ENCODE results near the gene LPA.
A peak's percentile ranks its signal among the peaks of the same experiment; 100 is the strongest.
"Not testable (repeated sequence)": the region's sequence is repeated elsewhere in the genome, so short reads cannot be mapped to it uniquely, and the experiment has no call there.

Gene LPA

DNA sequence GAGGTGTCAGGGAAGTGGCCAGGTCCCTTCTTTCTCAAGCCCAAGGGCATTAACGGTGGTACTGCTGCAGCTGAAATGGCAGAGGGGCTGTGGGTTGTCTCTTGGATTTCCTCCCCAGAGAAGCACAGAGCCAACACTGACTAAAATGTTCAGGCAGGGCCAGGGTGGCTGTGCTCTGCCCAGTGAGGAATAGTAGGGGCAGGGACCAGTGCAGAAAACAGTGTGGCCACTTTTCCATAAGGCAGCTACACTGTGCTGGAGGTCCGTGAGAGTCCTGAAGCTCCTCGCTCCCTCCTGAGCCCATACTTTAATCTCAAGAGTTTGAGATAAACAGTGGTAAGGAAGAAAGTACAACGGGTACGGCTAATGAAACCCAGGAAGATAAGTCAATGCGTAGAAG lies 4.5 kb downstream of the LPA start:
- no peak for DNase-seq

DNA sequence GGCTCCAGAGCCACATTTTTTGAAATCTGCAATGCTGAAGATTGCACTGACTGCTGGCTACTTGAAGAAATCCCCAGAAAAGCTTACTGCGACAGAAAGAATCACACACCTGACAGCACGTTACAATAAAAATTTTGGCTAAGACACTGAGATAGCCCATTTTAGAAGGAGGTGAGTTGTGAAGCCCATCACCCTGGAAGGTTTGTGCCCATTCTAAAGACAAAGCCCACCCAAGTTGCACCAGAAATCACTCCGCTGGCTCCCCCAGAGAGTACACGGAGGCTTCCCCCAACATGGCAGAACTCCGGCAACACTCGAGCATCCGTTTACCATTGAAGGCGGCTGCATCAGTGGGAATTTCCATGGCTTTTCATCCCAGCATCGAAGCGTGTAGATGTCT lies 29.4 kb downstream of the LPA start:
- DNase-seq = no peak

DNA sequence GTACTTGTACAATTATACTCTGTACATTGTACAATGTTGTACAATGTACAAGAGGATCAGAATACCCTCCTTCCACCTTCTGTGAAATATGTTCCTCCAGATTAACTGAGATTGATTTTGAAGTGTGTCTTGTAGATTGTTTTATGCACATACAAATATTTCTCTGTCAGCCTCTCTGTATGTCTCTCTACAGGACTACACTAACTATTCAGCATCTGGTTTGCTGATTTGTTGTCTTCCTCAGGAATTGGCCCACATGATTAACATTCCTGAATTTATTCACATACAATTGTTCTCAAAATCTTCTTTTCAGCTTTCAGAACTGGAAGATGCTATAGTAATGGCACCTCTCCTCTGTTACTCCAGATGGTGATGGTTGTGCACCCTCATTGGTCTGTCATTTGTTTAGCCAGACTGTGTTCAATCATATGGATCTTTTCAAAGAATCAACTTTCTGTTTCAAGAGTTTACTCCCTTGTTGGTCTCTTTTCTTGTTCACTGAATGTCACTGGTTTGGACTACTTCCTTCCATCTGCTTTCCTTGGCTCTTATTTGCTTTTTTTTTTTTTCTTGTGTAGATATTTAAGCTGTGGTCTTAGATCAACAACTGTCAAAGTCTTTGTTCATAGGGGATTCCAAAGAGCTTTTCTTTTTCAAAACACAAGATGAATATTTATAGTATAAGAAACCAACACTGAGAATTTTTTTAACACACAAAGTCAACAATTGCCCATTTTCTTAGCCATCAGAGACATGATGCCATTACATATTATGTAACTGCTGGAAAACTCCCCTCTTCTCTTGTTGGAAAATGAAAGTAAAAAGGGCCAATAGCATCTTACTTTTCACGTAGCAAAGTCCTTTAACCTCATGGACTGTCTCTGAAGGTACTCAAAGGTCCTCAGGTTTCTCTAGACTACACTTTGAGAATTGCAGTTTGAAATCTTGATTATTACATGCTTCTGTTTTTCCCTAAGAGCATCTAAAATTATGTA lies 67.9 kb downstream of the LPA start:
- DNase-seq = no peak

DNA sequence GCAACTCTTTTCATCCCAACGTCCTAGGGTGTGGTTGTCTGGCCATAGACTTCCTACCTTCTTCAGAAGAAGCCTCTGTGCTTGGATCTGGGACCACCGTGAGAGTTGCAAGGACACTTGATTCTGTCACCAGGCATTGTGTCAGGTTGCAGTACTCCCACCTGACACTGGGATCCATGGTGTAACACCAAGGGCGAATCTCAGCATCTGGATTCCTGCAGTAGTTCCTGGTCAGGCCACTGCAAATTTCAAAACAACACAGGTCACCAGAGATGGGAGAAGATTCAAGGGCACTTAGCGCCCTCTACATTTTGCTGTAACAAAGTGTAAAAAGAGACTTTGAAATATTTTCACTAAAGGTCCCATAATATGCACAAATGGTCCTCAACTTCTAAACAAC lies 68.8 kb downstream of the LPA start:
- DNase-seq = not testable (repeated sequence)

GRCh38 chr6:160586374-160586773 lies 77.7 kb downstream of the LPA start:
- no peak for DNase-seq

DNA sequence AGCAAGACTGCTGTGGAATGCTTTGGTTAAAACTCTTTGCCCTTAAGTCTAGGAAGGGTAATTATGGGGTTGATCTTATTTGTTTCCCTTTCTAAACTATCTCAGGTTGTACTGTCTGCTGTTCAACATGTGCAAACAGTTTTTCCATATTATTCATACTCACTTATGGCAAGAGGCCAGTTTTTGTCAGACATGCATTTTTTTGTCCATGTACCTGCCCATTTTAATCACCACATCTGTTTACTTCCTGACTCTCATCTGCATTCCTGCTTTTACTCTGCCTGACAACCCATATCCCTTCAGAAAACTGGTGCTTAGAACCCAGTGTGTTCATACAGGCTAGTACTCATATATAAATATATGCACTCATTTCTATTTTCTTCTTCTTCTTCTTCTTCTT lies 80.3 kb downstream of the LPA start:
- no peak for DNase-seq

- DNase-seq = no peak
Observed at GRCh38 chr6:160581406-160581805, 82.7 kb downstream of the LPA start.

GRCh38 chr6:160578515-160578914 lies 85.6 kb downstream of the LPA start:
- not testable (repeated sequence) for DNase-seq

DNA sequence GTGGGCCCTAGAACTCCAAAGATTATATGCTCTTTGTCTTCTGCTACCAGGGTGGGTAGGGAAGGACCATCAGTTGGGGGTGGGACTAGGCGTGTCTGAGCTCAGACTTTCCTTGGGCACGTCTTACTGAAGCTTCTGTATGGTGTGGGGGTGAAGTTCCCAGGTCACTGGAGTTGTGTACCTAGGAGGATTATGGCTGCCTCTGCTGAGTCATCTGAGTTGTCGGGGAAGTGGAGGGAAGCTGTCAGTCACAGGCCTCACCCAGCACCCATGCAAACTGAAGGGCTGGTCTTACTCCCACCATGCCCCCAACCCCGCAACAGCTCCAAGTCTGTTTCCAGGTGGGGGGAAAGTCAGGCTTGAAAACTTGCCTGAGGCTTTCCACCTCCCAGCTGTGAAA lies 90.1 kb downstream of the LPA start:
- DNase-seq = no peak

DNA sequence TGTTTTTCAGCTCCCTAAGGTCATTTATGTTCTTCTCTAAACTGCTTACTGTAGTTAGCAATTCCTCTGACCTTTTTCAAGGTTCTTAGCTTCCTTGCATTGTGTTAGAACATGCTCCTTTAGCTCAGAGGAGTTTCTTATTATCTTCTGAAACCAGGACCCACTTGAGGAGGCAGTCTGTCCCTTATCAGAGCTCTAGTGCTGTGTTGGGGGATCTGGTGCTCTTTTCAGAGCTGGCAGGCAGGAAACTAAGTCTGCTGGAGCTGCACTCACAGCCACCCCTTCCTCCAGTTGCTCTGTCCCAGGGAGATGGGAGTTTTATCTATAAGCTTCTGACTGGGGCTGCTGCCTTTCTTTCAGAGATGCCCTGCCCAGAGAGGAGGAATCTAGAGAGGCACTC lies 92.9 kb downstream of the LPA start:
- not testable (repeated sequence) for DNase-seq

- DNase-seq = no peak
Observed at GRCh38 chr6:160544802-160545201, 119.3 kb downstream of the LPA start.

GRCh38 chr6:160535270-160535669 lies 128.8 kb downstream of the LPA start:
- no peak for DNase-seq

DNA sequence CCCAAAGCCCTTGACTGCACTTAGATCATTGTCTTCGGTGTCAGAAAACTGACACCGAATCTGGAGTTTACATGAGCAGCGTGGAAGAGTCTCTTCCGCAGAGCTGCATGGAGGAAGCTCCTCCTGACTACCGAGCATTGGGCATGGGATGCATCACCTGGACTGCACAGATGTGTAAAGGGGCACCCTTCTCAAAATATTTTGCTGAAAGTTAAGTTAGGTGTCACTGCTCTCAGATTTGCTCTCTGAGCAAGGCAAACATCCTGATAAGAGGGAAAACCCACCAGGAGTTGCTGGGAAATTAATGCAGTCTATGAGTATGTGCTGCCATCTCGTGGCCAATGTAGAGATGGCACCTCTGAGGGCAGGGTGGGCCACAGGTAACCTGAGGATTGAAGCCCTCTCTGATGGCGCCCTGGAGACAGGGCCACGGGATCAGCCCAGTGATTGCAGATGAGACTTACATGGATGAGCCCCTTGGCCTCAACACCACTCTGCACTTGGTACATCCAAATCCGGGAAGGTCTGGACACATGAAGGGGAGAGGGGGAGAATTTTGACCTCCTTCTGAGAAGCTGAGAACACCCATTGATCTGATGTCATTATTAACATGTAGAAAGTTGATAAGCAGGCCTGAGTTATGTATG lies 129.9 kb downstream of the LPA start:
- peak; percentile 67 for DNase-seq

- no peak for DNase-seq
Observed at GRCh38 chr6:160532315-160532714, 131.8 kb downstream of the LPA start.

DNA sequence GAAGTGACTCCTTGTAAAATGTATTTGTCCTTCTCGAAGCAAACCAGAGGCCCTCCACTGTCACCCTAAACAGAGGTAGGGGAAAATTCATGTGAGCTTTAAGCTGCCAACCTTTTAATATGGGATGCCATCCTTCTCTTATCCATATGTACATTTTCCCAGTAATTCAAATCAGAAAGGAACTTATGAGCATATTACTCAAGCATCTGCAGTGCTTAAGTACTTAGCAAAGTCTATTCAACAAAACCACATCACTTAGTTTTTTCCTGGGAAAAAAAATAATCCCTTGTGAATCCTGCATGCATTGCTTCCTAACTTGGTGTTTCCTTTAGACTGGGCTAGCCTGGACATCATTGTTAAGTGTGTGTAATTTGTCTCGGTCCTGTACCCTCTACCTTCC lies 132.2 kb downstream of the LPA start:
- DNase-seq = no peak

DNA sequence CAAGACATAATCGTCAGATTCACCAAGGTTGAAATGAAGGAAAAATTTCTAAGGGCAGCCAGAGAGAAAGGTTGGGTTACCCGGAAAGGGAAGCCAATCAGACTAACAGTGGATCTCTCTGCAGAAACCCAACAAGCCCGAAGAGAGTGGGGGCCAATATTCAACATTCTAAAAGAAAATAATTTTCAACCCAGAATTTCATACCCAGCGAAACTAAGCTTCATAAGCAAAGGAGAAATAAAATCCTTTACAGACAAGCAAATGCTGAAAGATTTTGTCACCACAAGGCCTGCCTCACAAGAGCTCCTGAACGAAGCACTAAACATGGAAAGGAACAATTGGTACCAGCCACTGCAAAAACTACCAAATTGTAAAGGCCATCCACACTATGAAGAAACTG lies 134.6 kb downstream of the LPA start:
- not testable (repeated sequence) for DNase-seq

GRCh38 chr6:160523223-160523622 lies 140.9 kb downstream of the LPA start:
- peak; percentile 57 for DNase-seq

GRCh38 chr6:160520043-160520904 lies 143.8 kb downstream of the LPA start:
- peak; percentile 84 for DNase-seq

DNA sequence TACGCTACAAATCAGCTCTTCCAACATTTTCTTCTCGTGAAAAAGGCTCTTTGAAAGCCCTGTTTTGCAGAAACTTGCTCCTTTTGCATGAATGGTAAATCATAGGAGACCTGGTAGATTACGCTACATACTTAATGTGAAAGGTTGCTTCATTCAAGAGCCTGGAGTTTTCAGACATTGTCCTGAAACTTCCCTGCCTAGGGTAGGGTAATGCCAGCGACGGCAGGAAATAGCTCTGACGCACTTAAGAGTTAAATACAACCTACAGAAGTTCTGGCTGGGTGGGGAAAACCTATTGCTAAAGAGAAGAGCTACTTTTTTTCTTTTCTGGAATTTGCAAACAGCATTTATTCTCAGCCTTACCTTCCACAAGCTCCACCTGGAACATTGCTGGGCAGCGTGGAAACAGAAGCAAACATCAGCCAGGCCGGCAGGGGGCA lies 144.5 kb downstream of the LPA start:
- DNase-seq = no peak

GRCh38 chr6:160519133-160519532 lies 144.9 kb downstream of the LPA start:
- DNase-seq = no peak

- no peak for DNase-seq
Observed at GRCh38 chr6:160513836-160514235, 150.2 kb downstream of the LPA start.

DNA sequence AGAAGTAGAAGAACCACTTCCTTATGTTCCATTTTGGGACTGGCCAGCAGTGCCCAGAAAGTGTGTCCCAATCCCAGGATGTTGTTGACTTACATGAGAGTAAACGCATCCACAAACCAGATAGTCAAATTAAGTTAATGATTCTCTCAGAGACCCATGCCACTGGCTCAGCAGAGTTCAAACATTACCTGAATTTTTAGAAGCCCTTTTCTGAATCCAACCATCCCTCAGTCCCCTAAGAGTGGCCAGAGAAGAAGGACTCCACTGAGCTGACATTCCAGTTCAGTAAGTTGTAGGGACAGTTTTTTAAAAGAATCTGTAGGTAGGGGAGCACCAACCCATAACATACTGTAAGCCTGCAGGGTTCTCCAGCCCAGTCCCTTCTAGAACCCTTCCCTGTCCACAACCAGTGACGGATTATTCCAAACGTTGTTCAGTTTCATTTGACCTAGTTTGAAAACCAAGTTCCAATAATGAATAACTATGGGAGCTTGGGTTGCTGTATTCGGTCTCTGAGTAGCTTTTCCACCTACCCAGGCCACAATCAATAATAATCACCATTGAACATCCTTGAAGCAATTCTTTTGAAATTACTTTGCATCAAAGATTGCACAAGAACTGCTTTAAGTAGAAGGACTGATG lies 153.0 kb downstream of the LPA start:
- no peak for DNase-seq

- DNase-seq = no peak
Observed at GRCh38 chr6:160510199-160510598, 153.9 kb downstream of the LPA start.
